Measurements from ENCODE around the gene CELF5. TPM values are rescaled to one million over a fixed set of nuclear protein-coding genes. Genes with fewer than 3 reads are reported as not detected.
A peak's percentile ranks its signal among the peaks of the same experiment; 100 is the strongest.

CELF5 gene
- total and polyA plus RNA-seq, 2 donors (not counting 1 experiment from before 2014, with no cell fraction given), result 0.15 TPM; not detected in 1

- H3K27ac Mint-ChIP-seq, result no peak overlapping the region
- DNase-seq (no peak), ATAC-seq (ENCODE audit: low read depth) (no peak)
- intact Hi-C loops (cut with micrococcal nuclease), result no loop called here
- Histone ChIP-seq H3K27ac (ENCODE audit: low read length in 2 of 2) (no peak overlapping the region), H3K4me3 (ENCODE audit: control extremely low read depth in 1 of 5, extremely low read depth in 1 of 5, insufficient read depth in 1 of 5, low read depth in 2 of 5, low read length in 4 of 5) (no peak overlapping the region), H3K9me3 (ENCODE audit: control extremely low read depth in 1 of 3, control insufficient read depth in 2 of 3, insufficient read depth in 1 of 3, low read length in 2 of 3) (peaks cover 0 to 31% (median 6%) of the 10 kb centered on the region in 3 donors), H3K36me3 (replicated peaks in 1 of 2; ENCODE audit: control extremely low read depth in 1 of 2, control insufficient read depth in 1 of 2, extremely low read depth in 1 of 2, insufficient read depth in 2 of 2, low read length in 1 of 2) (no peaks in the 10 kb centered on the region), H4K20me1 (ENCODE audit: control insufficient read depth, insufficient read depth, low read length, poor library complexity, severe bottlenecking) (no peaks in the 10 kb centered on the region), H3K4me1 (ENCODE audit: control insufficient read depth in 2 of 2, insufficient read depth in 2 of 2, low read length in 2 of 2) (no peaks in the 10 kb centered on the region), H3K79me2 (ENCODE audit: control insufficient read depth, insufficient read depth, low read length) (no peaks in the 10 kb centered on the region), H3K9ac (ENCODE audit: low read length) (no peak overlapping the region), H3K4me2 (replicated peaks; ENCODE audit: low read depth, low read length, poor library complexity, severe bottlenecking) (no peak overlapping the region), H2AFZ (ENCODE audit: insufficient read depth, low read depth, low read length, poor library complexity, severe bottlenecking) (no peak overlapping the region), H3K27me3 (replicated peaks in 1 of 4; ENCODE audit: control extremely low read depth in 1 of 4, control insufficient read depth in 3 of 4, insufficient read depth in 4 of 4, low read length in 3 of 4) (peaks cover 0 to 56% (median 15%) of the 10 kb centered on the region in 4 experiments)
- WGBS (ENCODE audit: insufficient coverage), result 71% methylated on average over 4 of the region's 6 CpGs
- ChIA-PET CTCF (no interaction called here), POLR2A (no interaction called here)
- no peaks in the 10 kb centered on the region for H3K4me1 Mint-ChIP-seq
- peaks cover 41% of the 10 kb centered on the region for H3K27me3 Mint-ChIP-seq
- TF ChIP-seq CTCF (IDR thresholded peaks at IDR 0.05) (no peak), EZH2 (IDR thresholded peaks at IDR 0.05; ENCODE audit: borderline replicate concordance, insufficient read depth, low read depth, low read length, poor library complexity, severe bottlenecking) (no peak)
- no peaks in the 10 kb centered on the region for H3K9me3 Mint-ChIP-seq (ENCODE audit: insufficient read depth)
- no peak overlapping the region for H3K4me3 Mint-ChIP-seq
Observed at GRCh38 chr19:3268763-3269162, 44.3 kb downstream of the CELF5 start.

GRCh38 chr19:3269916-3270671, 45.6 kb downstream of the CELF5 start:
- no peaks in the 10 kb centered on the region for H3K79me2 ChIP-seq (ENCODE audit: control insufficient read depth, insufficient read depth, low read length)
- H3K27ac ChIP-seq (ENCODE audit: low read length in 2 of 2), result no peak overlapping the region
- Mint-ChIP-seq H3K27me3 (peaks cover 52% of the 10 kb centered on the region), H3K27ac (peak overlapping the region; percentile 41), H3K4me3 (no peak overlapping the region), H3K9me3 (ENCODE audit: insufficient read depth) (no peaks in the 10 kb centered on the region), H3K4me1 (peaks cover 4% of the 10 kb centered on the region)
- H3K9ac ChIP-seq (ENCODE audit: low read length), result no peak overlapping the region
- peaks cover 0 to 38% (median 6%) of the 10 kb centered on the region in 3 donors for H3K9me3 ChIP-seq (ENCODE audit: control extremely low read depth in 1 of 3, control insufficient read depth in 2 of 3, insufficient read depth in 1 of 3, low read length in 2 of 3)
- no peak overlapping the region for H2AFZ ChIP-seq (ENCODE audit: insufficient read depth, low read depth, low read length, poor library complexity, severe bottlenecking)
- TF ChIP-seq CTCF (IDR thresholded peaks at IDR 0.05) (no peak), EZH2 (IDR thresholded peaks at IDR 0.05; ENCODE audit: borderline replicate concordance, insufficient read depth, low read depth, low read length, poor library complexity, severe bottlenecking) (no peak)
- 17% methylated on average over 47 of the region's 47 CpGs for WGBS (ENCODE audit: insufficient coverage)
- CTCF ChIA-PET, result no interaction called here
- no peaks in the 10 kb centered on the region for H3K36me3 ChIP-seq (replicated peaks in 1 of 2; ENCODE audit: control extremely low read depth in 1 of 2, control insufficient read depth in 1 of 2, extremely low read depth in 1 of 2, insufficient read depth in 2 of 2, low read length in 1 of 2)
- no peaks in the 10 kb centered on the region for H4K20me1 ChIP-seq (ENCODE audit: control insufficient read depth, insufficient read depth, low read length, poor library complexity, severe bottlenecking)
- no peak for DNase-seq
- H3K4me1 ChIP-seq (ENCODE audit: control insufficient read depth in 2 of 2, insufficient read depth in 2 of 2, low read length in 2 of 2), result peaks cover 3 to 4% of the 10 kb centered on the region in 2 donors
- POLR2A ChIA-PET, result no interaction called here
- ATAC-seq (ENCODE audit: low read depth), result no peak
- intact Hi-C loops (cut with micrococcal nuclease), result no loop called here
- no peak overlapping the region for H3K4me3 ChIP-seq (ENCODE audit: control extremely low read depth in 1 of 5, extremely low read depth in 1 of 5, insufficient read depth in 1 of 5, low read depth in 2 of 5, low read length in 4 of 5)
- H3K27me3 ChIP-seq (replicated peaks in 1 of 4; ENCODE audit: control extremely low read depth in 1 of 4, control insufficient read depth in 3 of 4, insufficient read depth in 4 of 4, low read length in 3 of 4), result peaks cover 0 to 68% (median 21%) of the 10 kb centered on the region in 4 experiments
- no peak overlapping the region for H3K4me2 ChIP-seq (replicated peaks; ENCODE audit: low read depth, low read length, poor library complexity, severe bottlenecking)

All from B cell (primary cell).